GM18502 (cell line): ENCODE data around the gene PLSCR1.

Source experiments
- ATAC-seq: cut with Tn5 transposase; IDR thresholded peaks from one replicate; pipeline ENCODE4 v1.9.1; 2021; ENCODE audit warnings: mild to moderate bottlenecking; ENCODE audit not compliant: unreplicated experiment, poor library complexity

PLSCR1 gene, protein sequence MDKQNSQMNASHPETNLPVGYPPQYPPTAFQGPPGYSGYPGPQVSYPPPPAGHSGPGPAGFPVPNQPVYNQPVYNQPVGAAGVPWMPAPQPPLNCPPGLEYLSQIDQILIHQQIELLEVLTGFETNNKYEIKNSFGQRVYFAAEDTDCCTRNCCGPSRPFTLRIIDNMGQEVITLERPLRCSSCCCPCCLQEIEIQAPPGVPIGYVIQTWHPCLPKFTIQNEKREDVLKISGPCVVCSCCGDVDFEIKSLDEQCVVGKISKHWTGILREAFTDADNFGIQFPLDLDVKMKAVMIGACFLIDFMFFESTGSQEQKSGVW

DNA sequence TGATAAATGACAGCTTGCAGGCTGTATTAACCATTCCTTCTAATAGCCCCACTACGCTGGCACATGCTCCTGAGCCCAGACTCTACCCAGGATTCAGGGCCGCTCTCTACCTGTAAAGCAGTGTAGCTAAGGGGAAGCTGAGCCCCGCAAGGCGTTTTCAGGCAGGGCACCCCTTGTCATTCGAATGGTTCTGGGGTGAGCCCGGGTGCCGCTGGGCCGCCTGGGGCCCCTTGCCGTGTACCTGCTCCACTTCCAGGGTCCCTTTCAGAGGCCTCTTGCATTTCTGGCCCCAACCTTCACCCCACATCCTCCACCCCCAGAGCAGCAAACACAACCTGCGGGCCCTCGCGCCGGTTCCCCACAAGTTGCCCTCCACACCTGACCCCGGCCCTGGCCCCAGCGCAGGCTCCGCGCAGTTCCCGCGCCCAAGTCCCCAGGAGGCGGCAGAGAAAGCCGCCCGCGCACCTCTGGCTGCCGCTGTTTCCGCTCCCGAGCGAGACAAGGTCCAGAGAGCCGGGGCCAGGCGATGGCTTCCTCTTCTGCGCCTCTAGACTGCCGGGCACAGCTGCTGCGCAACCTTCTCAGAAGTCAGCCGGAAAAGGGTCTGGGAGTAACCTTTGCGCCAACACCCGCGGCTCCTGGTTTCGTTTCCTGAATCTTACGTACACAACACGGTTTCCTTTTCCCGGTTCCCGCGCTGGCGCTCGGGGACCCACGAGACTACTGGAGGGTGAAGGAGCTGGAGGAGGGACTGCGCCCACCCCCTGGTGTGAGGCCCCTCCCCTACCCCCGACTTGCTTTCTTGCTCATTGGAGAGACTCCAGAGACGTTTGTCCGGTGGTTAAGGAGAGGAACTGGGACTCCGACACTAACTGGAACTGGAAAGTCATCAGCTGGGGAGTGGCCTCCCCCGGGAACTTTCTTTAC, at the start of gene PLSCR1:
Gene PLSCR1, minus strand, starts transcription at position 606 of the 927 bp plus-strand sequence. CDS start 8,055 bp downstream, outside the sequence.
- peak; percentile 88 for ATAC-seq

- no peak for ATAC-seq
Measured at GRCh38 chr3:146593776-146594175, 49.4 kb upstream of the PLSCR1 start.

- no peak for ATAC-seq
Measured at GRCh38 chr3:146590521-146590920, 46.1 kb upstream of the PLSCR1 start.

GRCh38 chr3:146589899-146590508, 45.6 kb upstream of the PLSCR1 start:
- peak; percentile 78 for ATAC-seq

GRCh38 chr3:146585156-146585555, 40.7 kb upstream of the PLSCR1 start:
- no peak for ATAC-seq

DNA sequence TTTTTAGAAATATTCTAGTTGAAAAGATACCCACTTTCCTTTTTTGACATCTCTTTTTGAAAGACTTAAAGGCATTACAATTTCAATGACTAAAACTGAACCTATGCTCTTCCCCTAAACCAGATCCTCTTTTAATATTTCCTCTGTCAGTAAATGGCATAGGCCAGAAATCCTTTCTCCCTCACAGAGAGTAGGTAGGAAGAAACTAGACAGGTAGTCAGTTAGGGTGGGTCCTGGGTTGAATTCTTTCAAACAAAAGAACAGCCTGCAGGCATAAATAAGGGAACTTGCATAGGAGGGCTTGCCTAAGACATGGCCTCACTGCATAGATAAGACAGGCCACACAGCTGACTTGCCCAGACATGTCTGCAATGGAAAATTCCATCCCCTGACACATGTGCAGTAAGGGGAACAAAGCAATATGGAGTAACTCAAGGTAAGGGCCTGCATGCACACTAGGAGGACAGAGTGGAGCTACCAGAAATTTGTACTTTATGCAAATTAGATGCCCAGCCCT, 37.6 kb upstream of the PLSCR1 start:
- no peak for ATAC-seq

DNA sequence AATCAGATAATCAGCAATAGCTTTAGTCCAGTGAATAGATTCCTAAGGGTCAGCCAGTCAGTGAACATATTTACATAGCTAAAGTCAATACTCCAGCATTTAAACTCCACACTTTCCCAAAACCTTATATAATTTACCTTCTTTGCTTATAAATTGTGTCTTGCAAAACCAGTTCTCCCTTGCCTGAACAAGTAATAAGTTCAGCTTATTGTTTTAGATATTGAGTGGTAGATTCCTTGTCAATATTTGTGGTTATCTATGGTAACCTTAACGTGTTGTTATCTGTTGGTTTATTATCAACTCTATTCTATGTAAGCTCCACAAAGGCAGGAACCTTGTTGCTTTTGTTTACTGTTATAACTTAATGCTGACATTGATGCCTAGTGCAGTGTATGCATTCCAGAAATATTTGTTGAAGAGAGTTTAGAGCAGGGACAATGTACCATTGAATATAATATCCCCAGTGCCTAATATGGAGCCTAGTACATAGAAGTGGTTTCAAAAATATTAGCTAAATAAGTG, 36.7 kb upstream of the PLSCR1 start:
- ATAC-seq = no peak

GRCh38 chr3:146577662-146578061, 33.3 kb upstream of the PLSCR1 start:
- no peak for ATAC-seq

- ATAC-seq = no peak
Measured at GRCh38 chr3:146575636-146576035, 31.2 kb upstream of the PLSCR1 start.

- ATAC-seq = no peak
Measured at GRCh38 chr3:146574173-146574572, 29.8 kb upstream of the PLSCR1 start.

- ATAC-seq = no peak
Measured at GRCh38 chr3:146569314-146569713, 24.9 kb upstream of the PLSCR1 start.

GRCh38 chr3:146566138-146566537, 21.7 kb upstream of the PLSCR1 start:
- ATAC-seq = no peak

DNA sequence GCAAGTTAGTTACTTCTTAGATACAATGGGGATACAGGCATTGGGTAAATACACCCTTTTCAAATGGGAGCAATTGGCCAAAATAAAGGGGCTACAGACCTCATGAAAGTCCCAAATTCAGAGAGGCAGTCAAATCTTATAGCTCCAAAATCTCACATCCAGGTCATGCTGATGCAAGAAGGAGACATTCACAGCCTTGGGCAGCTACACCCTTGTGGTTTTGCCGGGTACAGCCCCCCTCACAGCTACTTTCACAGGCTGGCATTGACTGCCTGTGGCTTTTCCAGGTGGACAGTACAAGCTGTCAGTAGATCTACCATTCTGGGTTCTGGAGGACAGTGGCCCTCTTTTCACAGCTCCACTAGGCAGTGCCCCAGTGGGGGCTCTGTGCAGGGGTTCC, 17.5 kb upstream of the PLSCR1 start:
- ATAC-seq = no peak

DNA sequence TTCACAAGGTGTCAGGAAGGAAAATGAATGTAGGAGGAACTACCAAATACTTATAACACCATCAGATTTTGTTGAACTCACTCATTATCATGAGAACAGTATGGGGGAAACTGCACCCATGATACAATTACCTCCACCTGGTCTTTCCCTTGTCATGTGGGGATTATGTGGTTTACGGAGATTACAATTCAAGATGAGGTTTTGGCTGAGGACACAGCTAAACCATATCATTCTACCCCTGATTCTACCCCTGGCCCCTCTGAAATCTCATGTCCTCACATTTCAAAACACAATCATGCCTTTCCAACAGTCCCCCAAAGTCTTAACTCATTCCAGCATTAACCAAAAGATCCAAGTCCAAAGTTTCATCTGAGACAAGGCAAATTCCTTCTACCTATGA, 17.1 kb upstream of the PLSCR1 start:
- no peak for ATAC-seq

GRCh38 chr3:146560678-146561077, 16.3 kb upstream of the PLSCR1 start:
- ATAC-seq = no peak

DNA sequence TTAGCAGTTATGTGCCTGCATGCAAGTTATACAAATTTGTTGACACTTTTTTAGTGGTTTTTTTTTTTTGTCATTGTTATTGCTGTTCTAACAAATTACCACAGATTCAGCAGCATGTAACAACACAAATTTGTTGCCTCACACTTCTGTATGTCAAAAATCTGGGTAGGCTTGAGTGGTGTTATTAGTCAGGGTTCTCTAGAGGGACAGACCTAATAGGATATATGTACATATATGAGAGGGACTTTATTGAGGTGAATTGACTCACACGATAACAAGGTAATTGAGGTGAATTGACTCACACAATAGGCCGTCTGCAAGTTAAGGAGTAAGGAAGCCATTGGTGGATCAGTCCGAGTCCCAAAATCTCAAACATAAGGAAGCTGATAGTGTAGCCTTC, 15.0 kb upstream of the PLSCR1 start:
- ATAC-seq = no peak

GRCh38 chr3:146558781-146559180, 14.4 kb upstream of the PLSCR1 start:
- no peak for ATAC-seq

GRCh38 chr3:146557745-146558144, 13.3 kb upstream of the PLSCR1 start:
- no peak for ATAC-seq

DNA sequence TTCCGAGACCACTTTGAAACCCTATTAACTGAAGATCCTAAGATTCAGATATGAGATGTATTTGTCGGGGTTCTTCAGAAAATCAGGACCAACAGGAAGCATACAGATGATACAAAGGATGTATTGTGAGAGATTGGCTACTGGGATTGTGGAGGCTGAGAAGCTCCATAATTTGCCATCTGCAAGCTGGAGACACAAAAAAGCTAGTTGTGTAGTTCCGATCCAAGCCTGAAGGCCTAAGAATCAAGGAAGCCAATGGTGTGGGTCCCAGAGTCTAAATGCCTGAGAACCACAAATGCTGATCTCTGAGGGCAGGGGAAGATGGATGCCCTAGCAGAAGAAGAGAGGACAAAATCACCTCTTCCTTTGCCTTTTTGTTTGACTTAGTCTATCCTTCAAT, 10.9 kb upstream of the PLSCR1 start:
- ATAC-seq = no peak

GRCh38 chr3:146554151-146554760, 9.8 kb upstream of the PLSCR1 start:
- ATAC-seq = no peak
